Calu3 (cell line): ENCODE results near the gene USP12. TPM values are rescaled to one million over a fixed set of nuclear protein-coding genes. Genes with fewer than 3 reads are reported as not detected.

Source experiments
- BruUV-seq: library from RNA; stranded (reverse); fragments of 400-500 nt; replicated peaks from 2 replicates; lab custom pipeline; 2021; lab: Mats Ljungman, UMichigan
- CTCF ChIA-PET: fragments of 300-600 bp; sonication (Branson Sonifier 250); formaldehyde crosslinking; loops from one replicate; lab custom pipeline; 2022; ENCODE audit warnings: antibody characterized with exemption; lab: Charles Lee
- DNase-seq: peaks from one replicate; pipeline ENCODE4 v3.0.0; 2022
- H3K27ac Mint-ChIP-seq: one replicate; pipeline ENCODE4 v1.8.0; 2022; ENCODE audit warnings: mixed read lengths; ENCODE audit not compliant: unreplicated experiment
- H3K27me3 Mint-ChIP-seq: one replicate; pipeline ENCODE4 v1.8.0; 2022; ENCODE audit warnings: mixed read lengths; ENCODE audit not compliant: unreplicated experiment
- H3K36me3 Mint-ChIP-seq: one replicate; pipeline ENCODE4 v1.8.0; 2022; ENCODE audit warnings: mild to moderate bottlenecking, moderate library complexity, mixed read lengths; ENCODE audit not compliant: insufficient read depth, unreplicated experiment
- H3K4me1 Mint-ChIP-seq: one replicate; pipeline ENCODE4 v1.8.0; 2022; ENCODE audit warnings: mild to moderate bottlenecking, low read depth, mixed read lengths; ENCODE audit not compliant: unreplicated experiment
- H3K4me3 Mint-ChIP-seq: one replicate; pipeline ENCODE4 v1.8.0; 2022; ENCODE audit warnings: mild to moderate bottlenecking, low read depth, moderate library complexity, mixed read lengths; ENCODE audit not compliant: unreplicated experiment
- H3K9me3 Mint-ChIP-seq: one replicate; pipeline ENCODE4 v1.8.0; 2022; ENCODE audit warnings: low read depth, mixed read lengths; ENCODE audit not compliant: unreplicated experiment
- intact Hi-C: fragments of 100-400 bp; cut with micrococcal nuclease; formaldehyde crosslinking; loops from one replicate; pipeline ENCODE4 v1.10.0; 2022; ENCODE audit not compliant: unreplicated experiment
- total RNA-seq: library from RNA; stranded (reverse); gene quantifications from 2 replicates; pipeline ENCODE4 v1.2.3, GENCODE V29; 2022
- TF ChIP-seq, protein P1 (sequence below): fragments of 200-600 bp; IDR thresholded peaks from one replicate; pipeline ENCODE4 v1.8.0; 2022; ENCODE audit warnings: antibody characterized with exemption; ENCODE audit not compliant: unreplicated experiment

USP12 gene
- total RNA-seq, 1 experiment from 2014 or later: 20.6 TPM

DNA sequence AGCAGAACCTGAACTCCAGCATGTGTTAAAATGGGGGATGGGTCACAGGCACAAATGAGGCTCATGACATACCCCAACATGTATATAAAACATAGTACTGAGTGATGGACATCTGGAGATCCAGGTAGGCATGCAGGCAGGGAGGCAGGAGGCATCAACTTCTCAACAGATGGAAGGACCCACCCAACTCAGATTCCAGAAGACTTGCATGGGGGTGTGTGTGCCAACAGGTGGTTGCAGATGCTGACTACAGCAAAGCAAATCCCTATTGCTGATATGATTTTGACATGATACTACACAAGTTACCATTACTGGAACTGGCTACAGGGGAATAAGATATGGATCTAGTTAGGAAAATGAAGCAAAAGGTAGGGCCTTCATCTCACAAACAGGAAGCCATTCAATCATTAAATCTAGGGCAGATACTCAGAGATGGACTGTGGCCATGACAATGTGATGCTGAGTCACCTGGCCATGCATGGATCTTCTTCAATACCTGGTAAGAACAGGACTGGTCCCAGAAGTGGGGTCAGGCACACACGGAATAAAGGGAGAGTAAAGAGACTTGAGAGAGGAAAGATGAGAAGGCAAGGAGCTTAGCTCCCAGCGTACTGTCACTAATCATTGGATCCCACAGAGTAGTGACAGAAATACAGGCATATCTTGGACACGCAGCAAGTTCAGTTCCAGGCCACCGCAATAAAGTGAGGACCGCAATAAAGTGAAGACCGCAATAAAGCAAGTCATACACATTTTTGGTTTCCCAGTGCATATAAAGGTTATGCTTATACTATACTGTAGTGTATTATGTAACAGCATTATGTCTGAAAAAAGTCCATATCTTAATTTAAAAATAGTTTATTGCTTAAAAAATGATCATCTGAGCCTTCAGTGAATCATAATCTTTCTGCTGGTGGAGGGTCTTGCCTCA, 91.3 kb downstream of the USP12 start:
- no peak overlapping the region for H3K27ac Mint-ChIP-seq

DNA sequence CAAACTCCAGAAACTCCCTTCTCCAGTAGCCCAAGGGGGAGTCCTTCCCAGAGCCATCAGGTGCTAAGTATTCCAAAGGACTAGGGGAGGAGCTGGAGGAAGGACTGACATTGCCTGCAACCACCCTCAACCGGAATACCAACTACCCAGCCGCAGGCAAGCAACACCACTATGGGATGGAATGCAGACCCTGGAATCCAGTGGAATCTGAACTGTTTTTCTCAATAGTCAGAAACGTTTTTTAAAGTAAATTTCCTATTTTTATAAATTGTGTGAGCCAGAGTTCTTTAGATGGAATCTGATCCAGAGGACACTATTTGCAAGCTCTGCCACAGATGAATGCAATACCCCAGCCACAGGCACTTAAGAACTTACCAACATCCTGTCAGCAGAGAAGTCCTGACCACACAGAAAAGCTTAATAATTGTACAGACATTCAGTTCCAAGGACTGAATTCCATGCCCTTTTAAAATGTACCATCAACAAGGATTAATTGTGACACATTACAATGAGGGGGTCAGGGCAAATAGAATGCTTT, 92.1 kb downstream of the USP12 start:
- Mint-ChIP-seq H3K27ac (no peak overlapping the region), H3K9me3 (no peaks in the 10 kb centered on the region), H3K4me1 (no peaks in the 10 kb centered on the region), H3K36me3 (no peaks in the 10 kb centered on the region), H3K4me3 (no peak overlapping the region), H3K27me3 (no peaks in the 10 kb centered on the region)
- CTCF ChIA-PET: no interaction called here
- TF ChIP-seq, protein P1, sequence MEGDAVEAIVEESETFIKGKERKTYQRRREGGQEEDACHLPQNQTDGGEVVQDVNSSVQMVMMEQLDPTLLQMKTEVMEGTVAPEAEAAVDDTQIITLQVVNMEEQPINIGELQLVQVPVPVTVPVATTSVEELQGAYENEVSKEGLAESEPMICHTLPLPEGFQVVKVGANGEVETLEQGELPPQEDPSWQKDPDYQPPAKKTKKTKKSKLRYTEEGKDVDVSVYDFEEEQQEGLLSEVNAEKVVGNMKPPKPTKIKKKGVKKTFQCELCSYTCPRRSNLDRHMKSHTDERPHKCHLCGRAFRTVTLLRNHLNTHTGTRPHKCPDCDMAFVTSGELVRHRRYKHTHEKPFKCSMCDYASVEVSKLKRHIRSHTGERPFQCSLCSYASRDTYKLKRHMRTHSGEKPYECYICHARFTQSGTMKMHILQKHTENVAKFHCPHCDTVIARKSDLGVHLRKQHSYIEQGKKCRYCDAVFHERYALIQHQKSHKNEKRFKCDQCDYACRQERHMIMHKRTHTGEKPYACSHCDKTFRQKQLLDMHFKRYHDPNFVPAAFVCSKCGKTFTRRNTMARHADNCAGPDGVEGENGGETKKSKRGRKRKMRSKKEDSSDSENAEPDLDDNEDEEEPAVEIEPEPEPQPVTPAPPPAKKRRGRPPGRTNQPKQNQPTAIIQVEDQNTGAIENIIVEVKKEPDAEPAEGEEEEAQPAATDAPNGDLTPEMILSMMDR: no peak
- no TSS peak for BruUV-seq
- no peak for DNase-seq
- intact Hi-C loops: no loop called here

More for the DNA sequence above, 91.3 kb downstream of the USP12 start:
- no TSS peak for BruUV-seq
- TF ChIP-seq, protein P1: no peak
- Mint-ChIP-seq H3K27me3 (no peaks in the 10 kb centered on the region), H3K4me3 (no peak overlapping the region), H3K9me3 (no peaks in the 10 kb centered on the region), H3K36me3 (no peaks in the 10 kb centered on the region), H3K4me1 (no peaks in the 10 kb centered on the region)
- no peak for DNase-seq
- intact Hi-C loops: no loop called here
- CTCF ChIA-PET: no interaction called here

DNA sequence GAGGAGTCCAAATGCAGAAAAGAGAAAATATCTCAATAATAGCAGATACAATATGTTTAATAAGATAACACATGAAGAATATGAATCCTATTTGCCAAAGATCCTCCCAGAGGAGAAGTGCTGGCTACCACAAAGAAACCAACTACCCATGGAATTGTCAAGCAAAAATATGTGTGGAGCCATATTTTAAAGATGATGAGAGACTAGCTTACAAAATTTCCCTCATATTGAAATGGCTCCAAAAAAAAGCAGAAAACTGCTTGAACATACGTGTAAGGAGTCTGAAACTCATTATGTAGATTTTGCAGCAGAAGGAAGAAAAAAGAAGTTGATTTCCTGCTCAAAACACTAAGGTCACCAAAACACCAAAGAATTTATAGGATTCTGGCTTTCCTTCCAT, 94.2 kb downstream of the USP12 start:
- no TSS peak for BruUV-seq
- Mint-ChIP-seq H3K4me3 (no peak overlapping the region), H3K9me3 (no peaks in the 10 kb centered on the region), H3K27me3 (no peaks in the 10 kb centered on the region), H3K36me3 (no peaks in the 10 kb centered on the region), H3K4me1 (no peaks in the 10 kb centered on the region), H3K27ac (no peak overlapping the region)
- CTCF ChIA-PET: no interaction called here
- intact Hi-C loops: no loop called here
- TF ChIP-seq, protein P1: no peak
- DNase-seq: no peak

DNA sequence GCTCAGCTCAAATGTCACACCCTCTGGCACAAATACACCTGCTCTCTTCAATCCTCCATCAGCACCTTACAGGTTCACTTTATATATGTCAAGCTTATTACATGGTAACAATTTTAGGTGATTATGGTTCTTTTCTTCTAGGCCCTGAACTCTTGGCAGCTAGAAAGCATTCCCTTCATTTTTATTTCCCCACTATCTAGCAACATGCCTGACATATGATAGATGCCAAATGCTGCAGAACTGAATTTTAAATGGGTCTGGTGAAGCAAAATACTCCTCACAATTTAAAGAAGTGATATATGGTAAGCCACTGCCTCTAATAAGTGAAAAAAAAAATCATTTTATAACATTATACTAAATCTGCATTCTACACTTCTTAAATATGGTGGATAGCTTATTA, 95.2 kb downstream of the USP12 start:
- Mint-ChIP-seq H3K4me3 (no peak overlapping the region), H3K27me3 (no peaks in the 10 kb centered on the region), H3K4me1 (no peaks in the 10 kb centered on the region), H3K27ac (no peak overlapping the region), H3K9me3 (no peaks in the 10 kb centered on the region), H3K36me3 (no peaks in the 10 kb centered on the region)
- CTCF ChIA-PET: no interaction called here
- TF ChIP-seq, protein P1: no peak
- intact Hi-C loops: no loop called here
- BruUV-seq: no TSS peak
- DNase-seq: no peak
